ENCODE results near the gene NFKB2.

DNA sequence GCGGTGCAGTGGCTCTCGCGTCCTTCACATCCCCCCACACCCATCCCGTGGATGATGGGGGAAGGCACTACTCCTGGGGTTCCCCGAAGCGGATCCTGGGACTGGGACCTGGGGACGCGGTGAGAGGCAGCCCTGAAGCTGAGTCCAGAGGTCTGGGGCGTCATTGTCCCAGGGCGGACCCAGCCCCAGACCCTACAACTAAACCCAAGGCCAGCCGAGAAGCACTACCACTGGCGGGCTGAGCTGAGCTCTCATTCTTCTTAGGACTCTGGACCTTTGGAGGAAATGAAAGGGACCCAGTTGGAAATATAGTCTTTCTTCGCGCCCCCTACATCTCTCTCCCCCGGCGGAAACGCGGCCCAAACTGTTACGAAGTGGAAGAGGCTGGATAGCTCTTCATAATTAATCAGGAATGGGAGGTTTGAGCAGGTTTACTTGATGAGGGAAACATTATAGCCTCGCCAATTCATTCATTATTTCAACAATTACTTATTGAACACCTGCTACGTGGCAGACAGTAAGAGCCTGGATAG is 24.7 kb downstream of the NFKB2 start:
- TF ChIP-seq, protein P1, sequence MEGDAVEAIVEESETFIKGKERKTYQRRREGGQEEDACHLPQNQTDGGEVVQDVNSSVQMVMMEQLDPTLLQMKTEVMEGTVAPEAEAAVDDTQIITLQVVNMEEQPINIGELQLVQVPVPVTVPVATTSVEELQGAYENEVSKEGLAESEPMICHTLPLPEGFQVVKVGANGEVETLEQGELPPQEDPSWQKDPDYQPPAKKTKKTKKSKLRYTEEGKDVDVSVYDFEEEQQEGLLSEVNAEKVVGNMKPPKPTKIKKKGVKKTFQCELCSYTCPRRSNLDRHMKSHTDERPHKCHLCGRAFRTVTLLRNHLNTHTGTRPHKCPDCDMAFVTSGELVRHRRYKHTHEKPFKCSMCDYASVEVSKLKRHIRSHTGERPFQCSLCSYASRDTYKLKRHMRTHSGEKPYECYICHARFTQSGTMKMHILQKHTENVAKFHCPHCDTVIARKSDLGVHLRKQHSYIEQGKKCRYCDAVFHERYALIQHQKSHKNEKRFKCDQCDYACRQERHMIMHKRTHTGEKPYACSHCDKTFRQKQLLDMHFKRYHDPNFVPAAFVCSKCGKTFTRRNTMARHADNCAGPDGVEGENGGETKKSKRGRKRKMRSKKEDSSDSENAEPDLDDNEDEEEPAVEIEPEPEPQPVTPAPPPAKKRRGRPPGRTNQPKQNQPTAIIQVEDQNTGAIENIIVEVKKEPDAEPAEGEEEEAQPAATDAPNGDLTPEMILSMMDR (IDR thresholded peaks at IDR 0.05): no peak
- TF ChIP-seq POLR2A (IDR thresholded peaks at IDR 0.05) (no peak), POLR2AphosphoS5 (IDR thresholded peaks at IDR 0.05) (no peak)
